VCaP (cell line): Measurements from ENCODE around the gene CTDP1.

Experiments used
- H3K27ac ChIP-seq: fragments of 450-650 bp; 2 replicates; pipeline ENCODE4 v1.5.1; 2017
- TF ChIP-seq, protein P1 (sequence below): fragments of 450-650 bp; conservative IDR thresholded peaks from 2 replicates; pipeline ENCODE4 v1.5.1; 2017; ENCODE audit warnings: mild to moderate bottlenecking, moderate library complexity

CTDP1 gene

DNA sequence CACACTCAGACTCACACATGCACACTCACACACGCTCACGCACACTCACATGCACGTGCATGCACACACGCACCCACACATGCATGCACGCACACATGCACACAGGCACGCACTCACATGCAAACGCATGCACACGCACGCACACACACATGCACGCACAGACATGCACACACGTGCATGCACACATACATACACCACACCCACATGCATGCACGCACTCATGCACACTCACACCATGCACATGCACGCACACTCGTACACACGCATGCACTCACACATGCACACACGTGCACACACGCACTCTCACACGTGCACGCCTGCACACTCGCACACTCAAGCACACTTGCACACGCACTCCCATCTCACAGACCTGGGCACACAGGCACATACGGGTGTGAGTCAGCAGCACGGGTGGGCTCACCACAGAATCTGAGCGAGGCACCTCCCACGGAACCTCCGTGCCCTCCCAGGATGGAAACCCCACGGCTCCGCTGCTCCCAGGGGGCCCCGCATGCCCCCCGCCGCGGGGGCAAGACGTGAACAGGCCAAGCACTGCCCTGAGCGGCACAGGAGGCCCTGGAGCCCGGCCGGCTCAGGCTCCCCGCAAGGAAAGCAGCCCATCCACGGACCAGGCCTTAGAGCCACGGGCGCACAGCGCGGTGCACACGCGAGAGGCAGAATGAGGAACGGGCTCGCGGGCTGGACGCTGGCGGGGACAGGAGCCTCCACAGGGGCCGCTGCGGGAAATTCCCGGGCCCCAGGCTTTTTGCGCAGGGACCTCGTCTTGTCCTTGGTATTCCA, 109.7 kb downstream of the CTDP1 start:
- H3K27ac ChIP-seq = no peak overlapping the region
- TF ChIP-seq, protein P1, sequence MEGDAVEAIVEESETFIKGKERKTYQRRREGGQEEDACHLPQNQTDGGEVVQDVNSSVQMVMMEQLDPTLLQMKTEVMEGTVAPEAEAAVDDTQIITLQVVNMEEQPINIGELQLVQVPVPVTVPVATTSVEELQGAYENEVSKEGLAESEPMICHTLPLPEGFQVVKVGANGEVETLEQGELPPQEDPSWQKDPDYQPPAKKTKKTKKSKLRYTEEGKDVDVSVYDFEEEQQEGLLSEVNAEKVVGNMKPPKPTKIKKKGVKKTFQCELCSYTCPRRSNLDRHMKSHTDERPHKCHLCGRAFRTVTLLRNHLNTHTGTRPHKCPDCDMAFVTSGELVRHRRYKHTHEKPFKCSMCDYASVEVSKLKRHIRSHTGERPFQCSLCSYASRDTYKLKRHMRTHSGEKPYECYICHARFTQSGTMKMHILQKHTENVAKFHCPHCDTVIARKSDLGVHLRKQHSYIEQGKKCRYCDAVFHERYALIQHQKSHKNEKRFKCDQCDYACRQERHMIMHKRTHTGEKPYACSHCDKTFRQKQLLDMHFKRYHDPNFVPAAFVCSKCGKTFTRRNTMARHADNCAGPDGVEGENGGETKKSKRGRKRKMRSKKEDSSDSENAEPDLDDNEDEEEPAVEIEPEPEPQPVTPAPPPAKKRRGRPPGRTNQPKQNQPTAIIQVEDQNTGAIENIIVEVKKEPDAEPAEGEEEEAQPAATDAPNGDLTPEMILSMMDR = no peak

DNA sequence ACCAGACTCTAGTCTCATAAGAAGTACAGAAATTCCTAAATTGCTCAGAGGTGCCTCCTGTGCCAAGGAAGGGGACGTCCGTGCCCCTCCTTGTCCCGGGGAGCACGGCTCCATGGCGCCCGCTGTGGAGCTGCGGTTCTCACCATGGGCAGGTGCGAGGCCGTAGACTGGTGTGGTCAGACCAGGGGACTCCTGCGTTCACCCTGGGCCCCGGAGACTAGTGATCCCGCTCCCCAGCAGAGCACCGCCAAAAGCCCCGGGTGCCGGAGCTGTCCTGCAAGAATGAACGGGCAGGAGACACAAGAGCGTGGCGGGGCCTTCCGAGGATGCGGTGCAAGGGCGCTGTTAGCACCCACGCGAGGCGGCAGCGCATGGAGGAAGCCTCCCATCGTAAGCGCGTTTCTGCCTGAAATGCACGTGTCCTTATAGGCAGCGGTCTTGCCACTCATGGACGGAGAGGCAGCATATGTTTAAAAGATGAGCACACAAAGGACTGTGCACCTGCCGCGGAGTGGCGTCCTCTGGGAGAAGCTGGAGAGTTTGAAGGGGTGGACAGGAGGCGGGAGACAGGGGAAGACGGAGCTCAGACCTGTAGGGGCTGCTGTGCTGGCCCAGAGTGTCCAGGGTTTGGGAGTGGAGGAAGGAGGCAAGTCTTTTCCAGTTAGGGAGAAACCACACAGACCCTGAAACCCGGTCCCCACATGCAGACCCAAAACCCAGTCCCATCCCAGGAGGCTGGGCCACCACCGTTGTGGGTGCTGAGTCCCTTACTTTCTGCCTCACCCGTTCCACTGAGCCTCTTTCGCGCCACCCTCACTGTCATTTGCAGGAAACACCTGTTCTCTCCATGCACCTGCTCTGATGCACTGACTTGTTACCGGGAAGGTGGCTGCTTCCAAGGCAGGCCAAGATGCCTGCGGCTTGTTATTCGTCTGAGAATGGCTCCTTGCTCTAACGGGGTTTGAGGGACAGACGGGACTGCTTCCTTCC, 110.6 kb downstream of the CTDP1 start:
- TF ChIP-seq, protein P1 = no peak
- H3K27ac ChIP-seq = no peak overlapping the region

DNA sequence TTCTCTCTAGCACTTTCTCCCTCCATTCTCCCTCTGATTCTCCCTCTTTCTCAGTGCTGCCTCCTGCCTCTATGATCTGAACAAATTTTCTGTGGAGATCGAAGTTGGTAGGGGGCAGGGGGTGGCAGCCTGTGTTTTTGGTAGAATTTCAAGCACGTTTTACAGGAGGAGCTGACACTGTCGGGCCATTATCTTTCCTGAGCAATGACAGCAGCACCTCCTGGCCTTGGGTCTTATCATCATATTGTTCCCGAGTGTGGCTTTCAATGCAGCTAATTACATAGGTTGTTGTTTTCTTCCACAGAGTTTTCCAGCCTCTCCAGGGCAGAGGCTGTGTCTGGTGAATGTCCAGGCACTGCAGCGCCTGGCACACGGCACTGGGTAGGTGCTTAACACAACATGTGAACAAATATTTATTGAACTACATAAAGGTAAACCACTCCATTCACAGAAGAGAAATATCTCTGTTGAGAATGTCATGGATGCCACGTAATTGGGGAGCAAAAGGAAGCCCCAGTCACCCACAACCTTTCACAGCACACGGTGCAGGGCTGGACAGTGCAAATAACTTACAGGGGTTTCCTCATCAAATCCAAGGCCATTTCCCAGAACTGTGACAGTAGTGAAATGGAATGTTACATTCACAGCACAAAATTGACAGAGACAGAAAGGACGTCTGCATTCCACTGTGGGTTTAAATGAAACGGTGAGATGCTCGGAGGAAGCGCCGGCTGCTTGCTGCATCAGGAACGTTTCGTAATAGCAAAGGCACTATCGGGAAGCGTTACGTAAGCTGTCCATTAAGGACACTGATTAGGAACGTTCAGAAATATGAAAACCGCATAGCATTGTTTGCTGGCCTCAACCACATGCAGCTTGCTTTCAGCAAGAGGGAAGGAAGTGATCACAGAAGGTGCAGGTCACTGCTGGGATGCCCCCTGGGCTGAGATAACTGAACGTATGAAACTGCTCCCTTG, 111.7 kb downstream of the CTDP1 start:
- TF ChIP-seq, protein P1 = no peak
- H3K27ac ChIP-seq = no peak overlapping the region

DNA sequence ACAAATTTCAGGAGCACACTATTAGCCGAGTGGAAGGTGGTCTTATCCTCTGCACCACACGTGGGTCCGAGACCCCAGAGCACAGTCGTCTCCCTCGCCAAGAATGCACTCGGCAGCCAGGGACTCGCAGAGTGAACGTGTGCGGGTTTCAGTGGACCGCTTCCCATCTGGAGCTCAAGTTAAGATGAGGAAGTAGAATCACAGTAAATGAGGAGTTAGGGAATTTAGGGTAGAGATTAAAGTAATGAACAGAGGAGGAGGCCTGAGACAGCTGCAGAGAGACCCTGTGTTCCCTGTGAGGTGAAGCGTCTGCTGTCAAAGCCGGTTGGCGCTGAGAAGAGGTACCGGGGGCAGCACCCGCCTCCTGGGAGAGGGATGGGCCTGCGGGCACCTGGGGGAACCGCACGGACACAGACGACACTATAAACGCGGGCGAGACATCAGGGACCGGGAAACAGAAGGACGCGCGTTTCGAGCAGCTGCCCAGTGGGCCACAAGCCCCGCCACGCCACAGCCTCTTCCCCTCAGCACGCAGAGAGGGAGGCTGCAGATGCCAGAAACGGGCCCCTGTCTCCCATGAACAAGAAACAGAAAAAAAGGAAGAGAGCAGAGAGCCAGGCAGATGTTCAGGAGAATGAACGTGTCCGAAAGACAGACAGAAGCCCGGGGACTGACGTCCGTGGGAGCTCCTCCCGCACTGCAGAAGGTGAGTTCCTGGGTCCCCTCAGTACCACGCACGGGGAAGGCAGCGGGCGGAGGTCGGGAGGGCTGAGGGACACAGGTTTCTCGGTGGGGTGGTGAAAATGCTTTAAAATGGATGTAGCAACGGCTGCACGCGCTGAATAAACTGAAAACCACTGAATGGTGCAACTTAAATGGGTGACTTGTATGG, 112.7 kb downstream of the CTDP1 start:
- H3K27ac ChIP-seq = no peak overlapping the region
- TF ChIP-seq, protein P1 = no peak

DNA sequence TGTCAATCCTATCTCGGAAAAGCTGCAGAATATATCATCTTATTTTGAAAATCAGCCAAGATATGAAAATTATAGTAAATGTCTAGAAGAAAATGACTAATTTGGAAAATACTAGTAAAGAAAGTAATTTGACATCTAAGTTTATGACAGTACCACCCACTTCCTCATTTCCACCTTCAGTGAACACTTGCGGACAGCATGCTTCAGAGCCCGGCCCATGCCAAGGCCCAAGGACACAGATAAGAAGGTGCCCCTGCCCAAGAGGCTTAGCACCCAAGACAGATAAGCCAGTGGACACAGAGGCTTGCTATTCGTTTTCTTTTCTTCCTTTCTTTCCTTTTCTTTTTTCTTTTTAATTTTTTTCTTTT, 113.4 kb downstream of the CTDP1 start:
- H3K27ac ChIP-seq = no peak overlapping the region
- TF ChIP-seq, protein P1 = no peak

DNA sequence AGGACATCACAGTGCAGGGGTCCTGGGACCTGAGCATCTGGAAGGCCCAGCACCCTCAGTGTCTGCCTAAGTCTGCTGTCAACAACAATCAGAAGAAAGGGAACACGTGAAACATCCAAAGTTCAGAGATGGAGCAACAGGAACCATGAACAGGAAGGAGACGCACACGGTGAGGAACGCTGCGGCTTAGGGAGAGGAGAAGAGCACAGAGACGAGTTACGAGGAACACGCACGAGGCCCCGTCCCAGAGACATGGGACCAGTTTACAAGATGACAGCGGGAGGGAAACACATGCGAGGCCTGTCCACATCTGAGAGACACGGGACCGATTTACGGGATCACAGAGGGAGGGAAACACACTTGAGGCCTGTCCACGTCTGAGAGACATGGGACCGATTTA, 115.2 kb downstream of the CTDP1 start:
- TF ChIP-seq, protein P1 = no peak
- H3K27ac ChIP-seq = no peak overlapping the region
